B cell (primary cell): ENCODE measurements around the gene JPT2. TPM values are rescaled to one million over a fixed set of nuclear protein-coding genes. Genes with fewer than 3 reads are reported as not detected.

ENCODE experiments used
- ATAC-seq: fragments of 200-7000 bp; cut with Tn5 transposase; one replicate; pipeline ENCODE4 v1.10.0; 2021; ENCODE audit warnings: low read depth, mild to moderate bottlenecking, moderate number of reproducible peaks, moderate library complexity
- CTCF ChIA-PET: fragments of 350-600 bp; sonication (Branson Sonifier 250); formaldehyde crosslinking; loops from one replicate; lab custom pipeline; 2021; ENCODE audit warnings: antibody characterized with exemption, inconsistent platforms; lab: Charles Lee
- POLR2A ChIA-PET: fragments of 350-600 bp; sonication (Branson Sonifier 250); formaldehyde crosslinking; loops from one replicate; lab custom pipeline; 2021; ENCODE audit warnings: antibody characterized with exemption; lab: Charles Lee
- DNase-seq: peaks from one replicate; pipeline ENCODE4 v3.0.0; 2013
- H2AFZ ChIP-seq: 2 replicates; pipeline ENCODE4 v1.6.1; 2012; ENCODE audit warnings: mild to moderate bottlenecking, low read depth, low read length; ENCODE audit not compliant: insufficient read depth, poor library complexity, severe bottlenecking
- H3K27ac ChIP-seq, 2 donors: 1 replicate in 1 of 2; 2 replicates in 1 of 2; pipeline ENCODE4 v1.5.1; 2012 to 2013; ENCODE audit warnings: low read length in 2 of 2, mild to moderate bottlenecking in 2 of 2, moderate library complexity in 1 of 2
- H3K27me3 ChIP-seq, 4 experiments: fragments of 200-600 bp in 1 of 4; sonication (generic) in 1 of 4; replicated peaks in 1 of 4; 1 replicate in 2 of 4; 2 replicates in 2 of 4; pipeline versions ENCODE4 v1.6.1 to v1.7.0; 2013 to 2016; ENCODE audit warnings: low read length in 3 of 4, mild to moderate bottlenecking in 2 of 4, mixed read lengths in 1 of 4, moderate library complexity in 1 of 4; ENCODE audit not compliant: insufficient read depth in 4 of 4, control insufficient read depth in 3 of 4; ENCODE audit errors: control extremely low read depth in 1 of 4
- H3K36me3 ChIP-seq, 2 experiments: replicated peaks in 1 of 2; 1 replicate in 1 of 2; 2 replicates in 1 of 2; pipeline versions ENCODE4 v1.6.1 to v1.7.1; 2013; ENCODE audit warnings: low read length in 1 of 2; ENCODE audit not compliant: insufficient read depth in 2 of 2, control insufficient read depth in 1 of 2; ENCODE audit errors: control extremely low read depth in 1 of 2, extremely low read depth in 1 of 2
- H3K4me1 ChIP-seq, 2 donors: fragments of 200-600 bp in 1 of 2; sonication (generic) in 1 of 2; 1 replicate in 1 of 2; 2 replicates in 1 of 2; pipeline versions ENCODE4 v1.5.1 to v1.6.1; 2013 to 2017; ENCODE audit warnings: low read length in 2 of 2; ENCODE audit not compliant: control insufficient read depth in 2 of 2, insufficient read depth in 2 of 2
- H3K4me2 ChIP-seq: replicated peaks from 2 replicates; pipeline ENCODE3; 2012; ENCODE audit warnings: mild to moderate bottlenecking, low read depth, low read length; ENCODE audit not compliant: poor library complexity, severe bottlenecking
- H3K4me3 ChIP-seq, 5 experiments: fragments of 200-600 bp in 1 of 5; sonication (generic) in 1 of 5; 1 replicate in 3 of 5; 2 replicates in 2 of 5; pipeline versions ENCODE4 v1.5.1 to v1.7.0; 2011 to 2016; ENCODE audit warnings: low read length in 4 of 5, mild to moderate bottlenecking in 4 of 5, low read depth in 2 of 5, control low read depth in 1 of 5, moderate library complexity in 1 of 5; ENCODE audit not compliant: insufficient read depth in 1 of 5; ENCODE audit errors: control extremely low read depth in 1 of 5, extremely low read depth in 1 of 5
- H3K79me2 ChIP-seq: fragments of 200-600 bp; sonication (generic); one replicate; pipeline ENCODE4 v1.6.0; 2016; ENCODE audit warnings: low read length; ENCODE audit not compliant: control insufficient read depth, insufficient read depth
- H3K9ac ChIP-seq: fragments of 200-600 bp; sonication (generic); 2 replicates; pipeline ENCODE4 v1.6.1; 2017; ENCODE audit warnings: mild to moderate bottlenecking, low read length, moderate library complexity
- H3K9me3 ChIP-seq, 3 donors: one replicate each; pipeline versions ENCODE4 v1.6.1 to v1.7.1; 2013; ENCODE audit warnings: low read length in 2 of 3; ENCODE audit not compliant: control insufficient read depth in 2 of 3, insufficient read depth in 1 of 3; ENCODE audit errors: control extremely low read depth in 1 of 3
- H4K20me1 ChIP-seq: 2 replicates; pipeline ENCODE4 v1.6.0; 2012; ENCODE audit warnings: mild to moderate bottlenecking, low read length; ENCODE audit not compliant: insufficient read depth, control insufficient read depth, poor library complexity, severe bottlenecking
- H3K27ac Mint-ChIP-seq: one replicate; pipeline ENCODE4 v1.8.0; 2021; ENCODE audit warnings: mixed read lengths
- H3K27me3 Mint-ChIP-seq: one replicate; pipeline ENCODE4 v1.8.0; 2021; ENCODE audit warnings: mixed read lengths
- H3K4me1 Mint-ChIP-seq: one replicate; pipeline ENCODE4 v1.8.0; 2021; ENCODE audit warnings: mixed read lengths
- H3K4me3 Mint-ChIP-seq: one replicate; pipeline ENCODE4 v1.8.0; 2021; ENCODE audit warnings: mixed read lengths
- H3K9me3 Mint-ChIP-seq: one replicate; pipeline ENCODE4 v1.8.0; 2022; ENCODE audit warnings: mixed read lengths; ENCODE audit not compliant: insufficient read depth
- EZH2 ChIP-seq: IDR thresholded peaks from 2 replicates; pipeline ENCODE4 v1.6.1; 2012; ENCODE audit warnings: borderline replicate concordance, low read depth, mild to moderate bottlenecking, moderate library complexity, low read length; ENCODE audit not compliant: insufficient read depth, poor library complexity, severe bottlenecking
- WGBS: methylation state at CpG from one replicate; pipeline ENCODE4 v1.1.5; 2013; ENCODE audit warnings: missing lambda C conversion rate; ENCODE audit not compliant: insufficient coverage; 5-methylcytosine and 5-hydroxymethylcytosine counted together
- intact Hi-C: fragments of 100-400 bp; cut with micrococcal nuclease; formaldehyde crosslinking; loops from one replicate; pipeline ENCODE4 v1.10.0; 2022
- polyA plus RNA-seq: library from polyadenylated mRNA; depleted of rRNA; stranded (reverse); fragments of >200 nt; gene quantifications from 2 replicates; pipeline ENCODE4 v1.2.3, GENCODE V29; 2012
- total RNA-seq, 2 donors: library from RNA; stranded (reverse); fragments of 120-200 nt in 1 of 2; gene quantifications; 1 replicate in 1 of 2; 2 replicates in 1 of 2; pipeline versions ENCODE4 v1.2.3 to v1.2.4, GENCODE V29; 2013 to 2022
- TF ChIP-seq, protein P1 (sequence below): fragments of 200-600 bp; IDR thresholded peaks from one replicate; pipeline ENCODE4 v1.8.0; 2022; ENCODE audit warnings: antibody characterized with exemption, mild to moderate bottlenecking

The JPT2 gene
- total and polyA plus RNA-seq, 2 donors (not counting 1 experiment from before 2014, with no cell fraction given) = 10.7 to 45.7 TPM

DNA sequence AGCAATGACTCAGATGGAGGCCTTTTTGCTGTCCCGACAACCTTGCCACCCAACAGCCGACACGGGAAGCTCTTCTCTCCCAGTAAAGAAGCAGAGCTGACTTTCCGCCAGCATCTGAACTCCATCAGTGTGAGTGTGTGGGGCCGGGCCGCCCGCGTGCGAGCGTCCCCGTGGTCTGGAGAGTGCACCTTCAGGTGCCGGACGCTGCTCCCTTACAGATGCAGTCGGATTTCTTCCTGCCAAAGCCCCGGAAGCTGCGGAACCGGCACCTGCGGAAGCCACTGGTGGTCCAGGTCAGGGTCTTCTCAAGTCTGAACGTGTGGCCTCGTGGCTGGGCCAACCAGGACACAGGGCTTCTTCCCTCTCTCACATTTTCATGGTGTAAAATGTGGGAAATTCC lies 15.5 kb upstream of the JPT2 start:
- H3K4me3 ChIP-seq = no peak overlapping the region
- H3K9ac ChIP-seq = no peak overlapping the region
- no peaks in the 10 kb centered on the region for H4K20me1 ChIP-seq
- peaks cover 6% of the 10 kb centered on the region for H3K79me2 ChIP-seq
- DNase-seq = no peak
- H3K27me3 ChIP-seq = no peaks in the 10 kb centered on the region
- Mint-ChIP-seq H3K4me1 (no peaks in the 10 kb centered on the region), H3K27me3 (no peaks in the 10 kb centered on the region), H3K27ac (no peak overlapping the region), H3K9me3 (no peaks in the 10 kb centered on the region), H3K4me3 (no peak overlapping the region)
- no peak overlapping the region for H2AFZ ChIP-seq
- peaks cover 10 to 70% of the 10 kb centered on the region in 2 experiments for H3K36me3 ChIP-seq
- CTCF ChIA-PET = no interaction called here
- H3K9me3 ChIP-seq = no peaks in the 10 kb centered on the region
- H3K27ac ChIP-seq = no peak overlapping the region
- POLR2A ChIA-PET = no interaction called here
- TF ChIP-seq, protein P1, sequence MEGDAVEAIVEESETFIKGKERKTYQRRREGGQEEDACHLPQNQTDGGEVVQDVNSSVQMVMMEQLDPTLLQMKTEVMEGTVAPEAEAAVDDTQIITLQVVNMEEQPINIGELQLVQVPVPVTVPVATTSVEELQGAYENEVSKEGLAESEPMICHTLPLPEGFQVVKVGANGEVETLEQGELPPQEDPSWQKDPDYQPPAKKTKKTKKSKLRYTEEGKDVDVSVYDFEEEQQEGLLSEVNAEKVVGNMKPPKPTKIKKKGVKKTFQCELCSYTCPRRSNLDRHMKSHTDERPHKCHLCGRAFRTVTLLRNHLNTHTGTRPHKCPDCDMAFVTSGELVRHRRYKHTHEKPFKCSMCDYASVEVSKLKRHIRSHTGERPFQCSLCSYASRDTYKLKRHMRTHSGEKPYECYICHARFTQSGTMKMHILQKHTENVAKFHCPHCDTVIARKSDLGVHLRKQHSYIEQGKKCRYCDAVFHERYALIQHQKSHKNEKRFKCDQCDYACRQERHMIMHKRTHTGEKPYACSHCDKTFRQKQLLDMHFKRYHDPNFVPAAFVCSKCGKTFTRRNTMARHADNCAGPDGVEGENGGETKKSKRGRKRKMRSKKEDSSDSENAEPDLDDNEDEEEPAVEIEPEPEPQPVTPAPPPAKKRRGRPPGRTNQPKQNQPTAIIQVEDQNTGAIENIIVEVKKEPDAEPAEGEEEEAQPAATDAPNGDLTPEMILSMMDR = no peak
- TF ChIP-seq EZH2 = no peak
- intact Hi-C loops = no loop called here
- no peak for ATAC-seq
- no peak overlapping the region for H3K4me2 ChIP-seq
- over 99% methylated on average over 18 of the region's 20 CpGs for WGBS
- H3K4me1 ChIP-seq = no peaks in the 10 kb centered on the region

DNA sequence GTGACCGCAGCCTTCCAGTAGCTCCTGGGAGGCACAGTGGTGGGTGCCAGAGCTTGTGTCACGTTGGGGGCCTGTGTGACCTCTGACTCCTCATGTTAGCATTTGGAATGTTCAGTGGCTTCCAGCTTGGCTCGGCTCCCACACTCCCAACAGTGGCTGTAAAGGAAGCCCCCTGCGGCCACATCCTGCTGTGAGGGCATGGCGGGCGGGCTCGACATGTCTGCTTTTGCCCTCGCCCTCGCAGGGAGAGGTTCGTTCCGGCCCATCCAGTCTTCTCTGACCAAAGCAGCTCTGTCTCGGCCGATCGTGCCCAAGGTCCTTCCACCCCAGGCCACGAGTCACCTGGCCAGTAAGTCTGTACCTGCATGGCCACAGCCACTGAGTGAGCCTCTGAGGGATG lies 12.2 kb upstream of the JPT2 start:
- no peak for TF ChIP-seq EZH2
- TF ChIP-seq, protein P1 = no peak
- no peaks in the 10 kb centered on the region for H4K20me1 ChIP-seq
- no peak overlapping the region for H3K4me3 ChIP-seq
- H3K4me1 ChIP-seq = no peaks in the 10 kb centered on the region
- intact Hi-C loops = no loop called here
- 98% methylated on average over 15 of the region's 15 CpGs for WGBS
- DNase-seq = no peak
- ATAC-seq = no peak
- CTCF ChIA-PET = no interaction called here
- Mint-ChIP-seq H3K27me3 (no peaks in the 10 kb centered on the region), H3K4me3 (no peak overlapping the region), H3K4me1 (no peaks in the 10 kb centered on the region), H3K27ac (no peak overlapping the region), H3K9me3 (no peaks in the 10 kb centered on the region)
- no peaks in the 10 kb centered on the region for H3K27me3 ChIP-seq
- H3K36me3 ChIP-seq = peaks cover 10 to 80% of the 10 kb centered on the region in 2 experiments
- H3K9me3 ChIP-seq = no peaks in the 10 kb centered on the region
- POLR2A ChIA-PET = no interaction called here
- no peak overlapping the region for H3K9ac ChIP-seq
- H3K27ac ChIP-seq = no peak overlapping the region
- no peak overlapping the region for H2AFZ ChIP-seq
- no peaks in the 10 kb centered on the region for H3K79me2 ChIP-seq
- no peak overlapping the region for H3K4me2 ChIP-seq
